HL-60/S4 treated with retinoic acid at 250 ng/mL for 4 days and 3 days (cell line): ENCODE data around the gene HOXD11.

ENCODE experiments used
- in situ Hi-C: fragments of 300-500 bp; cut with MboI; formaldehyde crosslinking; loops from 2 replicates; pipeline ENCODE4 v1.7.0; 2022; ENCODE audit warnings: low sequenced_read_pairs

Gene HOXD11

DNA sequence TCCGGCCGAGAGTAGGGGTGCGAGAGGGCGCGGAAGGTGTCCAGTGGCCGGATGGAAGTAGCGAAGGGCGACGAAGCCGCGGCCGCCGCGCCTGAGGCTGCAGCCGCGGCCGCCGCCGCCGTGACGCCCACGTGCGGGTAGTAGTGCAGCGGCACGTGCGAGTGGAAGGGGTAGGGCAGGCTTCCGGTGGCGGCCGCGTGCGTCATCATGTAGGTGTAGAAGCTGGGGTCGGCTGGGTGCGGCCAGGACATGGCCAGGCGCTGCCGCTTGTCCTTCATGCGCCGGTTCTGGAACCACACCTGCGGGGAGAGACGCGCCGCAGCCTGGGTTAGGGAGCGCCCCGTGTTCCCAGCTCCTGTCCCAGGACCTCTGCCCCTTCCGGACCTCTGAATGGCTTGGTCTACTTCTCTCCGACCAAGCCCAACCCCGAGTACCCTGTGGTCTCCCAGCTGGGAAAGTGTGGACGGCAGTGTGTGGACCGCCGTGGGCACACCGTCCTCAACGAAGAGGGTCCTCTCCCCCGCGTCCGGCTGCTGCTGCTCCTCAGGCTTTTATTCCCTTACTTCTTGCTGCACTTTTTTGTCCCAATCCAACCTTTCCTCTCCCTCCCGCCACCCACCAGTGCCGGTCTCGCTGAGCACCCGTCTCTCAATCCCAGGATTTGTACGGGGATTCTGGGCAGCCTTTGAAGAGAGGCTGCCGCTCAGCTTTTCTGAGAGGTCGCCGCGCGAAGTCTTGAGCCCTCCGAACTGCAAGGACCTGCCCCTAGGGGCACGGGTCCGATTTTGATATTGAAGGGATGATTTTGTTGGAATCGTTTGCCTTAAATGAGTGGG is 26.3 kb upstream of the HOXD11 start:
- in situ Hi-C loops = loop anchor here (25.0 kb wide), 2 partner anchors 393 to 718 kb away; no protein-coding TSS in a partner anchor

DNA sequence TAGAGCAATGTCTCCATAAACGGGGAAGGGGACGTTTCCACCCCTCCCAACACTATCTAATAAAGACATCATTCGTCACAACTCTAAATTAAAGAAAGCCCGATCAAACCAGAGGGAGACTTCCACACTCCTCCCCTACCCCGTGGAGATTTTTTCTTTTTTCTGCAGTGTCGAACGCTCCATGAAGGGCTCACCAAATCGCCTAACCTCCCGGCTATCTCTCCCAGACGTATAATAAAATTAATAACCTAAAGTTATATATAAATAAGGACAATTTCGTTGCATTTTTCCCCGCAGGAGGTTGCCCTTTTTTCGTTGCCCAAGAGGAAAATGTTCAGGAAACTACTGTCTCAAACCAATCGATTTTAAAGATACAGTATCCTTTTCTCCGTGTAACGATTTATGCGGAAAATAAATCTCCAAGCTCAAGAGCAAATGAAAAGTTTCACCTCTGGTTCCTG is 25.7 kb upstream of the HOXD11 start:
- in situ Hi-C loops = loop anchor here (25.0 kb wide), 2 partner anchors 394 to 719 kb away; no protein-coding TSS in a partner anchor

DNA sequence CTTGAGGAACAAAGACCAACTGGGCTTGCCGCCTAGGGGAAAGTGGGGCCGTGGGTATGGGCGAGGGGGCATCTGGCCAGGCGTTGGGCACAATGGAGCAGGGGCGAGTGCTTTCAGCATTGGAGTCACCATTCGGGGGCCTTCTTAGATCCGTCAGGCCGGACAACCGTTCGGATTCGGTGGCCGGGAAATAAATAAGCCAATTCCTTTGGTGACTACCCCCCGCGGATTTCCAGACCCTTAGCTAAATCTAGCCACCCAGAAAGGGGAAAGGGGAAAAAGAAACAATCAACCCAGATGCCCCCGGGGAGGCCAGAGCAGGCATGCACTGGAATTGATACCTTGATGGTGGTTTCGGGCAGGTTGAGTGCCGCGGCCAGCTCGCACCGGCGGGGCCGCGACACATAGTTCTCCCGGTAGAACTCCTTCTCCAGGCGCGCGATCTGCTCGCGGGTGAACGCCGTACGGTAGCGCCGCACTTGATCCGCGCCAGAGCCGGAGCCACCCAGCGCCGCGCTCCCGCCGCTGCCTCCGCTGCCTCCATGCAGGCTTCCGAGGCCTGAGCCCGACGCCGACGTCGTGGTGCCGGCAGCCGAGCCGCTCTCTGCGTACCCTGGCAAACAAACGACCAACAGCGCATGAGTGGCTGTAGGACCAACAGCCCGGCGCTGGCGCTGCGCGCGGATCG is 25.1 kb upstream of the HOXD11 start:
- in situ Hi-C loops = loop anchor here (25.0 kb wide), 2 partner anchors 395 to 720 kb away; no protein-coding TSS in a partner anchor

DNA sequence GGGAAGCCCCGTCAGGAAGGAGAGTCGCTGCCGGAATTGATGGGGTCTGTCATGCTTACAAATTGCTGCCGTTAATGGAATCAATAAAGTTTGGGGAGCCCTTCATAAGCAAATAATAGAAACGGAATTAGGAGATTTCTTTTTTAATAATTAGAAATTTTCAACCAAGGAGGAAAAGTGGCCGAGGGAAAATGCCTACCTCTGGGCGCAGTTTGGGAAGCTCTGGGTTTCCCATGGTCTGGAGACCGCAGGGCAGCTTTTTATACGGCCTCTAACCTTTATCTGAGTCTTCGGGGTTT is 24.6 kb upstream of the HOXD11 start:
- in situ Hi-C loops = loop anchor here (25.0 kb wide), 2 partner anchors 395 to 720 kb away; no protein-coding TSS in a partner anchor

DNA sequence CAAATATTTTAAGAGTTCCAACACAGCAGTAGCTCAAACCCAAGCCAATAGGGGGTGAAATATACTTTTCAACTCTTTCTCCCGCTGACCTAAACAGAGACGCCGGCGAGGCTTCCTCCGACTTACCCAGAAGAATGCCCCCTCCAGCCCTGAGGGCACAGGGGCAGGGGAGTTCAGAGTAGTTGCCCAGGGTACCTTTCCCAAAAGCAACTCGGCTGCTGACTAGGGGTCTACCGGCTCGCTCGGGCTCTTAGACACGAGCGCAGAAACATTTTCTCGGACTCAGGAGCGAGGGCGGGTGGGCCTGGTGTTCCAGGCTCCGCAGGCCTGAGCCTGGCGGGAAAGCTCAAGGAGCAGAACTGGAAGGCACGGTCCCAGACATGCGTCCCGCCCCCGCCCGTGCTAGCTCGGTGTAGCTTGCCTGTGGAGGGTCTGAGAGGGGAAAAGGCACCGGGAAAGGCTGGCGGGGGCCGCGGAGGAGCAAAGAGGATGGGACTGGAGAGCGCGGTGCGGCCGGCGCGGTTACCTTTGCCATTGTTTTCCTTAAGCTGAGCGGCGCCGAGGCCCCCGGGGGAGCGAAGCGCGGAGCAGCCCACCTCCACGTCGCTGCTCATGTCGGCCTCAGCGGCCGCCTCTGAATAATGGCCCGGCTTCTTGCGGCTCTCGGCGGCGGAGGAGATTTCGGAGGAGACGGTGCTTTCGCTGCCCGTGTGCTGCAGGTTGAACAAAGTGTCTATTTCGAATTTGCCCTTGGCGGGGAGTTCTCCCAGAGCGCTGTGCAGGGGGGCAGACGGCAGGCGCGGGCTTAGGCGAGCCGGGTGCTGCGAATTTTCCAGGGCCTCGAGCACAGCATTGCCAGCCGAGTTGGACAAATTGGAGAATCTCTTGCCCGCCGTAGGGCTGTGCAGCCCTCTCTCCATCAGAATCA is 24.0 kb upstream of the HOXD11 start:
- in situ Hi-C loops = loop anchor here (25.0 kb wide), 2 partner anchors 396 to 721 kb away; no protein-coding TSS in a partner anchor

DNA sequence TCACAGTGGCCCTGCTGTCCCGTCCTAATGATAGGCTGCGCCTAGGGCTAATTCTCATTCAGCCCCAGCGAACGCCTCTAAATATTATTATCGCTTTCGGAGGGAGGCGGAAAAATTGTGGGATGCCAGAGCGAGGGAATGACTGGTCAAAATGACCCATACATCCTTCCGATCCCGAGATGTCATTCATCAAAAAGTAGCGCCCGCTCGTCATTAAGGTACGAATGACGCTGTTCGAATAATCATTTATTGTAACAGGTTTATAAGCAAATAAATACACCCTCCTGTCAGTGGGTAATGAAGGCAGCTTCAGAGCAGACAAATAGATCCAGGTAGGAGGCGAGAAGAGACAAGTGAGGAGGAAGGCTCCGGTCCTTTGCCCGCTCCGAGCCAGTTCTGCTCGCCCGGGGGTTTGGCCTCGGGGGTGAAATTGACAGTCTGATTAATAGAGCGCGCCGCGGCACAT is 23.3 kb upstream of the HOXD11 start, which contains the start of gene EVX2:
EVX2 (minus strand) TSS at position 167 of the 466 bp plus-strand sequence. CDS start 186 bp downstream, outside the sequence.
- in situ Hi-C loops = loop anchor here (25.0 kb wide), 2 partner anchors 397 to 722 kb away; no protein-coding TSS in a partner anchor

DNA sequence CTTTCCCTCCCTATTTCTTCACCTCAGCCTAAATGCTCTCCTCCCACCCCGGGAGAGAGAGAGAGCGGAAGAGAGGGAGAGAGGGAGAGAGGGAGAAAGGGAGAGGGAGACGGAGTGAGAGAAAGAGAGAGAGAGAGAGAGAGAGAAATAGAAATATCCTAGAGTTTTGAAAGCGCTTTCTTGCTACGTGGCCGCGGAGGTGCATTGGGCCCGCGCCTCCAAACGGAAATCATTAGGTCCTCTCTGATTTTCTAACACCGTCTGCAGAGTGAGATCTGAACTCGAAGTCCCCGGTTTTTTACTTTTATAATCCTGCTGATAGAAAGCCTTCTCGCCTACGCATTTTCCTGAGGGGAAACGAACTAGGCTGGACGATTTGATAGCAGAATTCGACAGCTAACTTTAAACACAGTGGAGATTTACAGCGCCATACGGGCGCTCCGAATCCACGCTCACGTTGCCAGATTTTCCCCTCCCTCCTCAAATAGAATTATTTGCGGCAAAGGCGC is 22.4 kb upstream of the HOXD11 start:
- in situ Hi-C loops = loop anchor here (25.0 kb wide), 2 partner anchors 397 to 722 kb away; no protein-coding TSS in a partner anchor

DNA sequence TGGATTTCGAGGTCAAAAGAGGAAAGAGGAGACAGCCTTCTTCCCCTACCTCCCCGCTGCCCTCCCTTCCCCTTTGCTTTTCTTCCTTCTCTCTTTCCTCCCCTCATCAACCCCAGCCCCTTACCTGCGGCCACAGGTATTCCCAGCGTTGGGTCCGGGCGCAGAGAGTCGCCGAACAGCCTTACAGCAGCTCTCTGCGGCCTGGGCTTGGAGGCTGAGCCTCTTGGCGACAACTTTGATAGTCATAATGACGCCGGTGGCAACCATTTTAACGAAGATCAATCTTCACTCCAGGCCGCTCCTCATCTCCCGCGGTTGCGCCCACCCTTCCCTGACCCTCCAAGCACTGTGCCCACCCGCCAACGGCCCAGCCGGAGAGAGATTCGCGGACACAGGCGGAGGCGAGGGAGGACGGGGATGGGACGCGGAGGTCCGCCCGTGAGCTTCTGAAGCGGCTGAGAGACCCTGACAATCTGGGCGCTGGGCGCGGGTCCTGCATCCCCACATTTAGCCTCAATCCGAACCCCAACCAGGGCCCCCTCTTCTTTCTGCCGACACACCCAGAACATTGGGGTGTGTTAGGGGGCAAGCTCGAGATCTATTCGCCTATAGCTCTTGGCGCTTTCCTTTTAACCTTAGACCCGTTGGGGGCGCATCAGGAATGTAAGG is 21.8 kb upstream of the HOXD11 start:
- in situ Hi-C loops = loop anchor here (25.0 kb wide), 2 partner anchors 398 to 723 kb away; no protein-coding TSS in a partner anchor

DNA sequence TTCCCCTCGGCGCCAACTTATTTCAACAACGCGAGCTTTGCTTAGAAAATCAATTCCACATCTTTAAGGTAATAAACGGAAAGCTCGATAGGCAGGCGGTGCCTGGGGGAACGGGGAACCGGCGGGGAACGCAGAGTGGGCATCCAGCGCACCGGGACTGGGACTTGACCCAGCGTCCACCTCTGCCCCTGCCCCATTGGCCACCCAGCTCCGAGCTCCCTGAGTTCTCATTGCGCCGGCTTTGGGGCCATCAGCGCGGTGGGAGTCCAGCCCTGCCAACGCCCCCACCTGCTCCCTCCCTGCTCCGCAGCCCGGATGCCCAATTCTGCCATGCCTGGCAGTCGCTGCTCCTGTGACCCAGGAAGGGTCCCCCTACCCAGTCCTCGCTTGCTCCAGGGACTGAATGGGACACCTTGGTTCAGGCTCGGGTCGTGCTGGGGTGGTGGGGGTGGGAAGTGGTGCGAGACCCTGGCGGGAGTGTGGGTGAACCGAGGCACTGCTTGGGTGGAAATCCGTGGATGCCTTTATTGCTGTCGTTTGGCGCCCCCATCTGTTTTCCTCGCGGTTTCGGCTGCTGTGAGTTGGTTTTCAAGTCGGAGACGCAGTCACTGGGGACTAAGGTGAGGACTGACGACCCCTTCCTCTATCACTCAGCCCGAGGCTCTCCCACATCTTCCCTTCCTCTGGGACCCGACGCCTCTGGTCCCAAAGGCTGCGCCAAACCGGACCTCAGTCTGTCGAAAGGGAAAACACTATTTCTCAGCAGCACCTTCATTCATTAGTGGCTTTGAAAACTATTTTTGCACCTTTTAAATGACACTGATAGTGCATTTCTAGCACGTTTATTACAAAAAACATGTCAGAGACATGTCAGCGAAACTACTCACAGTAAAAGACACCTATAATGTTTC is 21.0 kb upstream of the HOXD11 start:
- in situ Hi-C loops = loop anchor here (25.0 kb wide), 2 partner anchors 399 to 724 kb away; no protein-coding TSS in a partner anchor

DNA sequence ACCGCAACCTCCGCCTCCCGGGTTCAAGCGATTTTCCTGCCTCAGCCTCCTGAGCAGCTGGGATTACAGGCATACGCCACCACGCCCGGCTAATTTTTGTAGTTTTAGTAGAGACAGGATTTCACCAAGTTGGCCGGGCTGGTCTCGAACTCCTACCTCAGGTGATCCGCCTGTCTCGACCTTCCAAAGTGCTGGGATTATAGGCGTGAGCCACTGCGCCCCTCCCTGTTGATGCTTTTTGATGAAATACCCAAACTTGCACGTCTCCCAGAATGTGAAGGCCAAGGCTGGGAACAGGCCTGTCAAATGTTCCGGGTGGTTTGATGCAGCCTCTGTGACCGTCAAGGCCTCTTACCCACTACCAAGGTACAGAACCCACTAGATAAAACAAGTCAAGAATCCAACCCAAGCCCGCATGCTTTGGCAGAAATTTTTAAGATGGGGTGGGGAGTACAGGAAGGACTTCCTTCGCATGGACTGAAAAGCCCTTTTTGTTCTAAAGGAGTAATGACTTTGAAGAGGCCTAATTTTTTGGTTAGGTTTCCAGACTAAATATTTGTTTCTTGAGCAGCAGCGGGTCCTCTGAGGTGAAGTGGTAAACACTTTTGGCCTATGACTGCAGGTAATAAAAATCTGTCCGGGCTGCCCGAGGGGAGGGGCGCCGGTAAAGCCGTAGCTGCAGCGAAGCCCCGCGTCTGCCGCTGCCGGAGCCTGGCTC is 19.6 kb upstream of the HOXD11 start:
- in situ Hi-C loops = loop anchor here (25.0 kb wide), 2 partner anchors 400 to 725 kb away; no protein-coding TSS in a partner anchor

DNA sequence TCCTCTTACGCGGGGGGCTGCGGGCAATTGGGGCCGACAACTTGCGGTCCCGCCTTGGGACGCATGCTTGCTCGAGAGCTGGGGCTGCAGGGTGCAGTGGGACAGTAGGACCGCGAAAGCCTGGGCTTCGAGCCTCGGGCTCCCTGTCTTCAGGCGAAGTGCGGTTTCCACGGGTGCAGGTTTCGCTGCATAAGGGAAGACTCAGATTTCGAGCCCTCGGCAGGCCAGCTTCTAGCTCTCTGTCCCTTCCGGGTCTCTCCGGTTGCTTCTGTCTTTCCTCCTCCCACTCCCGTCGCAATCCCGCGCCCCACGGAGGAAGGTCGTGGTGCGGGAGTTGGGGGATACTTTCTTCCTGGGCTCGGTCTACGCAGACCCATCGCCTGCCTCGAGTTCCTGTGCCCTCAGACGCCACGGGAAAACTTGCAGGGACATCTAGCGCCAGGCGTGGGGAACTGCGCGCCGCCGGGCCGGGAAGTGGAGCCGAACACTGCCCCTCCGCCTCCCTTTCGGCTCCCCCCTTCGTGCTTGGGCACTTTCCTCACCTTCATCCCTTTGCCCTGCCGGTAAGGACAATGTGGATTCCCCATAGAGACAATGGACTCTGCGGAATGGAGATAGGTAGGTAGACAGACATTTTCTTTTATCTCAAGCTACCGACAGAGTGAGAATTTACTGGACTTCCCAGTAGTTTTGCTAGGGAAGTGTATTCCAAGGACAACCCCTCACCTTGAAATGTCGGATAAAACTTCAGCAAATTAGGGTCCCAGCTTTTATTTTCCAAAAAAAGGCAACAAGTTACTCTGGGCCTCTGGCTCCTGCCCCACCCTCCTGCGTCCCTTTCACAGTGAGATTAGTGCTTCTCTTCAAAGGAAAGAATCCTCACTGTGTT is 18.8 kb upstream of the HOXD11 start:
- in situ Hi-C loops = loop anchor here (25.0 kb wide), 2 partner anchors 401 to 726 kb away; no protein-coding TSS in a partner anchor

DNA sequence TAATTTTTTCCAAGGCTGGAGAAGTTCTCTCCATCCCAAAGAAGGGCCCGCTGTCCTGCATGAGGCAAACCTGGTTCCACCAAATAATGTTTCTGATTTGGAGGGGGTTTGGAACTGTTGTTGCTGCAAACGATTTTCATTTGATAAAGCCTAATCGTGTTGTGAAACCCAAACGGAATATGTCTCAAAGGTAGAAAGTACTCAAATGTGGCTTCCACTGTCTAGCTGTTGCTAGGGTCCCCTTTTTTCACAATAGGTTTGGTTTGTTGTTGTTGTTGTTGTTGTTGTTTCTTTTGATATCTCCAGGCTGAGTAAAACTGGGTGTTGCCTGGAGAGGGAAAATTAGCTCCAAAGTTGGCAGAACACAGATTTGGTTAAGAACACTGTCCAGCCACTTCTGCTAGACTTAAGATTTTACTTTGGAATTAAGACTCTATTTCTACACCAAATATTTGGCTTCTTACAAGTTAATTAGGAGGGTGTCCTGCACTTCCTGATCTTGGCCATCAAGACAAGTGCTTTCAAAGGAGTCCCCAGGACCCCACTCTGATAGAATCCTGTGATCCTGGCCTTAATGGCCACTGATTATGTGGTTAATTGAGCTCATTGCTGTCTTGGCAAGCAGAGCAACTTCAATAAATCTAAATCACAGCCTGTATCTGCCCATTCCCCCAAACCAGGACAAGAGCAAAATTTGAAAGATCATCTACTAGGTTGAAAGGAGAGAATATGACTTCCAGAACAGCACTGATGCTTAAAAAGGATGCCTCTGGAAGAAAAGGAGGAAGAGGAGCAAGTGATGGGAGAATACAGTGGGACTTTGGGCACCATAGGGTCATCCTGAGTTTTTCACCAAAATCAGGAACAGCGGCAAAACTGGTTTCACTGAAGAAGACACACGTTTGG is 17.9 kb upstream of the HOXD11 start:
- in situ Hi-C loops = loop anchor here (25.0 kb wide), 2 partner anchors 402 to 727 kb away; no protein-coding TSS in a partner anchor

DNA sequence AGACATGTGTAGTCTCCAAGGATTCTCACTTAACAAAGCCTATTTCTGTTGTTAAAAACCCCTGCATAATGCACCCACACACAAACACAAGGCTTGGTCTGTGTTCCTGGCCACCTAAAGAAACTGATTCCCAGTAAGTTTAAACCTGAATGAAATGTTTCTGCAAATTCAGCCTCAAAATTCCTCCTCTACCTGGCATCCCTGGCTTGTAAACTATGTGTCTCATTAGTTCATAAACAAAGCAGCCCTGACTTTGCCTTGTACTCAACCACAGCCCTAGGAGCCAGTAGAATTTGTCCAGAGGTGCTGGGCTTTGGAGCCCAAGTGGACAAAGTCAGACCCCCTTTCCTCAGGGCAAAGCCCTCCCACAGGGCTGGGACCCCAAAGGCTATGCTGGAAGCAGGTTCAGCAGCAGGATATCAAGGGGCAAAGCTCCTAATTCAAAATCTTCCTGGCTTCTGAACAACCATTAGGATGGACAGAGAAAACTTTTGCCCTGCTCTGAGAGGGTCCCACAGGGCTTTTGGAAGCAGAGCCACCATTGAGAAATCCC is 17.2 kb upstream of the HOXD11 start:
- in situ Hi-C loops = loop anchor here (25.0 kb wide), 2 partner anchors 403 to 728 kb away; no protein-coding TSS in a partner anchor

DNA sequence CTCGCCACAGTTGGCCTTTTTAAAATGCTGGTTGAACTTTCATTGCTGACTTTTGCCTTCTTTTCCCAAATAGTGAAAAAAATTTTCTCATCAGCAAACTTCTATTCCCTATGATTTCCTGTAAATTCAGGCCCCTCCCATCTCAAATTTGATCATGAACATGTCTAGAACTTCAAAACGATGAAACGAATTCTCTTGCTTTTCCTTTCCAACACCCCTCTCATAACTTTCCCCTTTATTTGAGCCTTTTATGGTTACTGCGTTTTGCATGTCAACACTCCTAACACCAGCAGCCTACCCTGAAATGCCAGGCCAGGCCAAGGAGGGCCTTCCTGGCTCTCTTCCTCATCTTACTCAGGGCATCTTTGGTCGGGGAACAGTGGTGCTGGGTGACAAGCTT is 16.2 kb upstream of the HOXD11 start:
- in situ Hi-C loops = loop anchor here (25.0 kb wide), 2 partner anchors 404 to 729 kb away; no protein-coding TSS in a partner anchor
